Ecto neural progenitor cell (in vitro differentiated cells): ENCODE measurements around the gene SLC46A3.
A peak's percentile ranks its signal among the peaks of the same experiment; 100 is the strongest.
"Not testable (repeated sequence)": the region's sequence is repeated elsewhere in the genome, so short reads cannot be mapped to it uniquely, and the experiment has no call there.

Source experiments
- DNase-seq: peaks from one replicate; pipeline ENCODE4 v3.0.0-alpha.2; 2018; ENCODE audit warnings: low spot score

Gene SLC46A3

GRCh38 chr13:28730762-28731161, 12.0 kb upstream of the SLC46A3 start:
- no peak for DNase-seq

DNA sequence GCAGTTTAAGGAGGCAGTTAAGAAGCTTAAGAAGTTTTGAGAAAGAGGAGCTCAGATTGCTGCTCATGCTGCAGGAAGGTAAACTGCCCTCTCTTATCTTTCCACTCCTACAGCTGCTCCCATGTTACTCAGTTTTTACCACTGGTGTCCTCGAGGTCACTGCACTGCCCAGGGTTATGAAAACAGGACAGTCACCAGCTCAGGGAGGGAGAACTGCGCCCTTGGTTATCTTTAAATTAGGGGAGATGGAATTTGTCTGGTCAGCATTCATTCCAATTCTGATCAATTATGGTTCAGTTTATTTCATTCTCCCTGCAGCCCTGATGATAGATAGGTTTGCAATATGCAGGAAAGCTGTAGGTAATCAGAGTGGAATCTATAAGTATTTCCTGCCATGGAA, 10.8 kb upstream of the SLC46A3 start:
- DNase-seq = no peak

- no peak for DNase-seq
Measured at GRCh38 chr13:28728642-28729041, 9.9 kb upstream of the SLC46A3 start.

GRCh38 chr13:28725046-28725610, 6.4 kb upstream of the SLC46A3 start:
- no peak for DNase-seq

- DNase-seq = no peak
Measured at GRCh38 chr13:28723806-28724205, 5.0 kb upstream of the SLC46A3 start.

DNA sequence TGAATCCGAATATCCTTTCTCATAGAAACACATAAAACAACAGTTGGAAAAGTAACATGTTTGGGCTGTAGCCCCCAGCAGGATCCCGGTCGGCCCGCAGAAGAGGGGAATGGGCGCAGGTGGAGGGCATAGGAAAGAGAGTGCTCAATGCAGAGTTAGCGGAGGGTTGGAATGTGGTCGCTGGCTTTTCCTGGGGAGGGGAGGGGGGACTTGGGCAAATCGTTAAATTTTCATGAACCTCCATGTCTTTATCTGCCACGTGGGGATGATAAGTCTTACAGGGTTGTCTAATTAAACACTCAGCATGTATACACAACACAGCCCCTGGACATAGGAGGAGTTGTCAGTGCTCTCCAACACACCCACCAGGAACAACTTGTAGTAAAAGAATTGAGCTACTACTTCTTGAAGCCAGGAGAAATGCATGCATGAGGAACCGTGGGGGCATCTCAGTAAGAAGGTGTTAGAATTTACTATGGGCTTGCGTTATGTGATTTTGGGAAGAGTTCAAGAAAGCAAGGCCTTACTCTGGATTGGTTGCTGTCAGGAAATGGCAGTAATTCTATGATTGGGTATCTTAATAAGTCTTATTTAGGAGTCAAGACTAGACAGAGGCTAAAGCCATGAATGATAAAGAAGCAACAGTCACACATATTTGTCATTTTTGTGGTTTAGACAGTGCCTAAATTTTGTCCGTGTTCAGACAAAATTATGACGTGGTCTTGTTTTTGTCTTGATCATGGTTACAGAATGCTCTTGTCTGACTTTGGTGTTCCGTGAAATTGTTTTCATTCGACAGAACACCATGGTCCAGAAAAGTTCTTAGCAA, 671 bp upstream of the SLC46A3 start:
- no peak for DNase-seq

GRCh38 chr13:28718196-28718542, 601 bp downstream of the SLC46A3 start:
- DNase-seq = no peak

GRCh38 chr13:28717170-28717569, 1.6 kb downstream of the SLC46A3 start:
- no peak for DNase-seq

GRCh38 chr13:28716511-28716910, 2.3 kb downstream of the SLC46A3 start:
- no peak for DNase-seq

GRCh38 chr13:28714651-28715050, 4.1 kb downstream of the SLC46A3 start:
- DNase-seq = no peak

DNA sequence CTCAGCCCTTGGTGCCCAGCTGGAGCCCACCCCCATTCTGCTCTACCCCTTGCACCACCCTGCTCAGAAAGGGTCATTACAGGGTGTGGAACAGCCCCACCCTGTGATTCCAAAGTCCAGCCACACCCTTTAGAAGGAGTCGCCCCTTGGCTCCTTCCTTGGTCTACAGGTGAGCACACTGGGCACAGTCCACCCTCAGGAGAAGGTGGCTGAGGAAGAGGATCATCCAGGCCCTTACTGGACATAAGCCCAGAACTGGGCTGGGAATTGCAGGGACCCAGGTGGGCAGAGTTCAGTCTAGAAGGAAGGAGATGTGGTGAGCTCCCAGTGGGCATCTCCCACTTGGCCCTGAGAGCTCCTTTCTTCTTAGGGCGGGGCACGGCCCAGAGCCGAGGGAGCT, 8.6 kb downstream of the SLC46A3 start:
- DNase-seq = no peak

DNA sequence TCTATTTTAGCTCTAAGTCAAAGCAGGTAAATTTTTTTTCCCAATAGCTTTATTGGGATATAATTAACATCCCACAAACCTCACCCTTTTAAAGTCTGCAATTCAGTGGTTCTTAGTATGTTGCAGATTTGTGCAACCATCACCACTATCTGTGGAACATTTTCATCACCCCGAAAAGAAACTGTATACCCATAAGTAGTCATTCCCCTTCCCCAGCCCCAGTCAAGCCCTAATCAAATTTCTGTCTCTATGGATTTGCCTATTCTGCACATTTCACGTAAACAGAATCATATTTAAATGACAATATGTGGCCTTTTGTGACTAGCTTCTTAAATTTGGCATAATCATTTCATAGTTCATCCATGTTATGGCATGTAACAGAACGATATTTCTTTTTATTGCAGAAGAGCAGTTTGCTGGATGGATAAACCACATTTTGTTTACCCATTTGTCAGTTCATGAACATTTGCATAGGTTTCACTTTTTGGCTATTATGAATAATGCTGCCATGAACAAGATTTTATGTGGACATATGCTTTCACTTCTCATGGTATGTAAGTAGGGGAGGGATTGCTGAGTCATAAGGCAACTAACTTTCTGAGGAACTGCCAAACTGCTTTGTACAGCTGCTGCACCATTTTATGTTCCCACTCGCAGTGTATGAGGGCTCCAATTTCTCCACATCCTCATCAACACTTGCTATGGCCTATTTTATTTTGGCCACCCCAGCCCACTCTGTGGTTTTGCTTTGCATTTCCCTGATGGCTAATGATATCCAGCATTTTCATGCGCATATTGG, 10.9 kb downstream of the SLC46A3 start:
- DNase-seq = no peak

GRCh38 chr13:28705461-28706083, 13.2 kb downstream of the SLC46A3 start:
- DNase-seq = no peak

DNA sequence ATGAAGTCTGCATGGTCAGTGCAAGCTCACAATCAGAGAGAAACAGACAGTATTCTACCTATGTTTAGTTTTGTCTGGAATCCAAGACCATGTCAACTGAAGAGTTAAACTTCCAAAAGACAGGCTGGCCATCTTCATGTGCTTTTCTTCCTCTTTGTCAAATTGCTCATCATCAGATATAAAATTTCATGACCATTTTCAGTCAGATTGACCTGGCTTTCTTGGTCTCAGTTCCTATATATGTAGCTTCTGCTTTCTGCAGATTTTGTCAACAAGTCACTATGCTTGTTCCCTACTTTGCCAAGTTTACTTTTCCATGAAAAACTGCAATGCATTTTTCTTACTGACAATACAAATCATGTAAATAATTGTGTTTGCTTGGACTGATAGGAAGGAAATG, 13.9 kb downstream of the SLC46A3 start:
- DNase-seq = no peak

DNA sequence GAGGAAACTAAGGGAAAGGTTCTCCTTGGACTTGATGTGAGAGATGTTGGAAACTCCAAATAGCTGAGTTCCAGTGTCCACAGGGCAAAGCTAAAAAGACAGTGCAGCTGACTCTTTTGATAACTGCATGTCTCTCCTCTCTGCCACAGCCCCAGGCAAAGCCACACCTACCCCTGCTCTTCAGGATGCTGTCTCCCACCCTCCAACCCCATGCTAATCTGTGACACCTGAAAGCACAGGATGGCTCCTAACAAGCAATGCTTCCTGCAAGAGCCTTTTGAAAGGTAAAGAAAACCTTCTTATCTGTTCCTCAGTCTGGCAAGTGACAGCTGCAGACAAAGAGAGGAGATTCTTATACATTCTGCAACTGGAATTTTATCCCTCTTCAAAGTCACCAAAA, 14.5 kb downstream of the SLC46A3 start:
- DNase-seq = no peak

- no peak for DNase-seq
Measured at GRCh38 chr13:28699246-28699645, 19.5 kb downstream of the SLC46A3 start.

DNA sequence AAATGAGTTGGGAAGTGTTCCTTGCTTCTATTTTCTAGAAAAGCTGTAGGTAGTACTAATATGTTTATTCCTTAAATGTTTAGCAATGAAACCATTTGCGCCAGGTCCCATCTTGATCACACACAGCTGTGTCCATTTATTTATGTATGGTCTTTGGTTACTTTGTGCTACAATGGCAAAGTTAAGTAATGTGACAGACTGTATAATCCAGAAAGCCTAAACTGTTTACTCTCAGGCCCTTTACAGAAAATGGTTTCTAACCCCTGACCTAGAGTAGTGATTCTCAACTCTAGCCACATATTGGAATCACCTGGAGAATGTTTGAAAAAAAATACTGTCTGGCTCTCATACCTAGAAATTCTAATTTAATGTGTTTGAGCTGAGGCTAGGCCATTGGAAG, 21.3 kb downstream of the SLC46A3 start:
- no peak for DNase-seq

DNA sequence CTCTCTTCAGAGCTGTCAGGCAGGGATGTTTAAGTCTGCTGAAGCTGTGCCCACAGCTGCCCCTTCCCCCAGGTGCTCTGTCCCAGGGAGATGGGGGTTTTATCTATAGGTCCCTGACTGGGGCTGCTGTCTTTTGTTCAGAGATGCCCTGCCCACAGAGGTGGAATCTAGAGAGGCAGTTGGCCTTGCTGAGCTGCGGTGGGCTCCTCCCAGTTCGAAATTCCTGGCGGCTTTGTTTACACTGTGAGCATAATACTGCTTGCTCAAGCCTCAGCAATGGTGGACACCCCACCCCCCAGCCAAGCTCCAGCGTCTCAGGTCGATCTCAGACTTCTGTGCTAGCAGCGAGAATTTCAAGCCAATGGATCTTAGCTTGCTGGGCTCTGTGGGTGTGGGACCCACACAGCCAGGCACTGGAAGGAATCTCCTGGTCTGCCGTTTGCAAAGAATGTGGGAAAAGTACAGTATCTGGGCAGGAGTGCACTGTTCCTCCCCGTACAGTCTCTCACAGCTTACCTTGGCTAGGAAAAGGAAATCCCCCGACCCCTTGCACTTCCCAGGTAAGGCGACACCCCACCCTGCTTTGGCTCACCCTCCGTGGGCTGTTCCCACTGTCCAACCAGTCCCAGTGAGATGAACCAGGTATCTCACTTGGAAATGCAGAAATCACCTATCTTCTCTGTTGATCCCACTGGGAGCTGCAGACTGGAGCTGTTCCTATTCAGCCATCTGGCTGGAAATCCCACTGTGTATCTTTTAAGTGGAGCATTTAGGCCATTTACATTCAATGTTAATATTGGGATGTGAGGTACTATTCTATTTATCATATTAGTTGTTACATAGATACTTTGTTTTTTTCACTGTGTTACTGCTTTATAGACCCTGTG, 24.9 kb downstream of the SLC46A3 start:
- peak; percentile 75 for DNase-seq

DNA sequence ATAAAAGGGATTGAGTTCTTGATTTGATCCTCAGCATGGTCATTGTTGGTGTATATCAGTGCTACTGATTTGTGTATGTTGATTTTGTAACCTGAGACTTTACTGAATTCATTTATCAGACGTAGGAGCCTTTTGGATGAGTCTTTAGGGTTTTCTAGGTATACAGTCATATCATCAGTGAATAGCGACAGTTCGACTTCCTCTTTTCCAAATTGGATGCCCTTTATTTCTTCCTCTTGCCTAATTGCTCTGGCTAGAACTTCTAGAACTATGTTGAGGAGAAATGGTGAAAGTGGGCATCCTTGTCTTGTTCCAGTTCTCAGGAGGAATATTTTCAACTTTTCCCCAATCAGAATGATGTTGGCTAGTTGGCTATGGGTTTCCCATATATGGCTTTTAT, 32.9 kb downstream of the SLC46A3 start:
- no peak for DNase-seq

- no peak for DNase-seq
Measured at GRCh38 chr13:28685114-28685513, 33.7 kb downstream of the SLC46A3 start.

DNA sequence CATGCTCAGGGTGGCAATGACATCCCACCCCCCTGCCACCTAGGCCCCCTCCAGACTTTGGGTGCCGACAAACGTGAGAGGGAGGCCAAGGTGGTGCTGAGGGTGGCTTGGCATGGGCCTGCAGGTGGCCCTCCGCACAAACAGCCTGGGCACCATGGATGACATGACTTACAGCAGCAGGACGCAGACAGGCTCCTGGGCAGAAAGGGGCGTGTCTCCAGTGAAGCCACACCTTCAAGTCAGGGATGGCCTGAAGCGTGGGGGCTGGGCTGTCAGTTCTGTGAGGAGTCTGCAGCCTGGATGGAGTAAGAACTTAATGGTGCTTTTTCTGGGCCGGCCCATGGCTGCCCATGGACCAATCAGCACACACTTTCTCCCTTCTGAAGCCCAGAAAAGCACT, 34.5 kb downstream of the SLC46A3 start:
- DNase-seq = peak; percentile 78

DNA sequence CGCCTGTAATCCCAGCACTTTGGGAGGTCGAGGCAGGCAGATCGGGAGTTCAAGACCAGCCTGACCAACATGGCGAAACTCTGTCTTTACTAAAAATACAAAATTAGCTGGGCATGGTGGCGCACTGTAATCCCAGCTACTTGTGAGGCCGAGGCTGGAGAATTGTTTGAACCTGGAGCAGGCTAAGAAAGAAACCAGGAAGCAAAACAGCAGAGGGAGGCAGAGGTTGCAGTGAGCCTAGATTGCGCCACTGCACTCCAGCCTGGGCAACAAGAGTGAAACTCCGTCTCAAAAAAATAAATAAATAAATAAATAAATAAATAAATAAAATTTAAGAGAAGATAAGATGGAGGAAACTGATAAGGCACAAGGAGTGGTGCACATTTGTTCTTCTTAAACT, 35.6 kb downstream of the SLC46A3 start:
- DNase-seq = not testable (repeated sequence)
